HG02884 (cell line): ENCODE results near the gene ZNF230.

ENCODE experiments used
- ATAC-seq: cut with Tn5 transposase; IDR thresholded peaks from one replicate; pipeline ENCODE4 v1.9.1; 2021; ENCODE audit warnings: mild to moderate bottlenecking, moderate library complexity; ENCODE audit not compliant: unreplicated experiment

The ZNF230 gene

DNA sequence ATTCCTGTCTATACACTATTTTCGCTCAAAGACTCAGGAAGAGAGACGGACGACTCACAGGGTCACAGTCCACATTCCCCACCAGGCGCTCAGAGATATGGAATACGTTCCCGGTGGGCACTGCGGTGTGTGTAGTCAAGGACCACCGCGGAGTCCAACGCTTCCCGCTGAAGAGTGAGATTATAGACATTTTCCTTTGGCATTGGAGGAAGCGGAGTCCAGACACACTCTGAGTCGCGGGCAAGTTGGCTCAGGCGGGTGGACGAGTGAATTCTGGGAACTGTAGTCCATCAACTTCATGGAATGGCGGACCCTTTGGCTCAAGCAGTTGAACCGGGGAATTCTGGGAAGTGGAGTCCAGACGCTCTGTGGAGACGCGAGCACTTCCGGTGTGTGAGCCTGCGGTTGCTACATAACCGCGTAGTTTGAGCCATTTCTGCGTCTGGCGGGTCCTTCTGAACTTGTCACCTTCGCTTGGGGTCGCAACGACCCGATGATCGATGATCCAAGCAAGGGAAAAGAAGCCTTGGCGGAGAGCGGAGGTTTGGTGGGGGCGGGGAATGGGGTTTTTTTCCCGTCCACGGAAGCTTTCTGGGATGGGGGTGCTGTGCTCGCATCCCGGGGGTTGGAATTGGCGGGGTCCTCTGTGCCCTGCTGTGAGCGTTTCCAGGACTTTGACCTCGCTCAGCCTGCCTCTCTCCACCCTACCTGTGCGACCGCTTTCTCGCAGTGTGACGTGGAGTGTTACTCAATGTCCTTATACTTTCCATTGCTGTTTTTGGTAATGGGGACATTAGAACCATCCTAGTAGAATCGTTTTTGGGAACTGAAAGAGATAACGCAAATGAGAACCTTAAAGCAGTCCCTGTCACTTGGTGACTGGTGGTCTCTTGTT, at the start of gene ZNF230:
Gene ZNF230 (plus strand): TSS at position 392 of the 895 bp plus-strand sequence. CDS start 4,122 bp downstream, outside the sequence.
- ATAC-seq, result peak; percentile 88

DNA sequence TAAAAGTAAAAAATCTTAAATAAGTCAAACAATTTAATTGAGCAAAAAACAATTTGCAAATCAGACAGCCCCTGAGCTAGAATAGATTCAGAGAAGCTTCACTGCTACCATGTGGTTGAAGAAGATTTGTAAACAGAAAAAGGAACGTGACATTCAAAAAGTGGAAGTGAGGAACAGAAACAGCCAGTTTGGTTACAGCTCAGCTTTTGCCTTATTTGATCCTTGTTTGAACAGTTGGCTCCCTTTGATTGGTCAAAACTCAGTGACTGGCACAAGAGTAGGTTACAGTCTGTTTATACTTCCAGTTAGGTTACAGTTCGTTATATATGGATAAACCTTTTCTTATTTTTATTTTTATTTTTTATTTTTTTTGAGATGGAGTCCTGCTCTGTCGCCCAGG, 45.9 kb upstream of the ZNF230 start:
- no peak for ATAC-seq

DNA sequence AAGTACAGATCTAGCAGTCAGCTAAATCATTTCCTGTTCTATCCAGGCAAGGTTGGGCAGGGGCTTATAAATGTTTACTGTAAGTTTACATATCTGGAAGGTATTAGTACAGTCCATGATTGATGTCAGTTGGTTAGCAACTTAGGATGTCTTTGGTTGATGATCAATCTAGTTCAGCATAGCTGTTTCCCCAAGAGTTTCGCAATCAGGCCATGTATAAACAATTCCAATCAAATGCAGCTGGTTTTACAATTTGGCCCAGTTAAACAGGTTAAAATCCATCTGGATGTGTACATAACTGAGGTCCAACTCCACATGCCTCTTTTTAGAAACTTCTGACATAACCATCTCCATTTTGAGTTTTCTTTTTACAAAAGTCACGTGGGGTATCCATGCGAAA, 44.9 kb upstream of the ZNF230 start:
- ATAC-seq, result no peak

DNA sequence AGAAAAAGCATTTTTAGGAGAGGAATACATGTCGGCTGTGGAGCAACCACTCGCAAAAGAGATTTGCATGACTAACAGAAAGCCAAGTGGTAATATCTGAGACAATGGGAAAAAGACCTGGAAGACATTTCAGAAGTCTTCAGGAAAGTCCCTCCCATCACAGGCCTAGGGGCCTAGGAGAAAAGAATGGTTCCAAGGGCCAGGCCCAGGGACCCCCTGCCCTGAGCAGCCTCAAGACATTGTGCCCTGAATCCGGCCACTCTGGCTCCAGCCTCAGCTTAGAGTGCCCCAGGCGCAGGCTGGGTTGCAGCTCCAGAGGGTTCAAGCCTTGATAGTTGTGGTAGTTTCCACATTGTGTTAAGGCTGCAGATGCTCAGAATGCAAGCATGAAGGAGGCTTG, 42.3 kb upstream of the ZNF230 start:
- ATAC-seq, result no peak

DNA sequence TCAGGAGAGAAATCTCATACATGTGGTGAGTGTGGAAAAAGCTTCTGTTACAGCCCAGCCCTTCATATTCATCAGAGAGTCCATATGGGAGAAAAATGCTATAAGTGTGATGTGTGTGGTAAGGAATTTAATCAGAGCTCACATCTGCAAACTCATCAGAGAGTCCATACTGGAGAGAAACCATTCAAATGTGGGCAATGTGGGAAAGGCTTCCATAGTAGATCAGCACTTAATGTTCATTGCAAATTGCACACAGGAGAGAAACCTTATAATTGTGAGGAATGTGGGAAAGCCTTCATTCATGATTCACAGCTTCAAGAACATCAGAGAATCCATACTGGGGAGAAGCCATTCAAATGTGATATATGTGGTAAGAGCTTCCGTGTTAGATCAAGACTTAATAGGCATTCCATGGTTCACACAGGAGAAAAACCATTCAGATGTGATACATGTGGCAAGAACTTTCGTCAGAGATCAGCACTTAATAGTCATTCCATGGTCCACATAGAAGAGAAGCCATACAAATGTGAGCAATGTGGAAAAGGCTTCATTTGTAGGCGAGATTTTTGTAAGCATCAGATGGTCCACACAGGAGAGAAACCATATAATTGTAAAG, 36.6 kb upstream of the ZNF230 start:
- no peak for ATAC-seq

DNA sequence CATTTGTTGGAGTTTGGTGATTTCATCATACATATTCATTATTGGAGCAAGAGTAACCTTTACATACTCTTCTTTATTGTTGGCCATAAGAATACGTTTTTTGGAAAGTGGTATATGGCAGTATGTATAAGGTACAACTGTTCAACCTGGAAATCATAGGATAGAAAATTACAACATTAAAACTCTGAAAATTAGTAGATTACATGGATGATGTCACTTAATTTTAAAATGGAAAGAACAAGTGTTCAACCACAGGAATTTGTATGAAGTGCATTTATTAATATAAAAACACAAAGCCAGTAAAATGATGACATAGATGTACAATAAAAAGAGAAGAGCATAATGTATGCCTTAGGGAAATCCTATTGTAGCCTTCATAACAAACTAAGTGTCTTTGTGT, 26.0 kb upstream of the ZNF230 start:
- no peak for ATAC-seq

DNA sequence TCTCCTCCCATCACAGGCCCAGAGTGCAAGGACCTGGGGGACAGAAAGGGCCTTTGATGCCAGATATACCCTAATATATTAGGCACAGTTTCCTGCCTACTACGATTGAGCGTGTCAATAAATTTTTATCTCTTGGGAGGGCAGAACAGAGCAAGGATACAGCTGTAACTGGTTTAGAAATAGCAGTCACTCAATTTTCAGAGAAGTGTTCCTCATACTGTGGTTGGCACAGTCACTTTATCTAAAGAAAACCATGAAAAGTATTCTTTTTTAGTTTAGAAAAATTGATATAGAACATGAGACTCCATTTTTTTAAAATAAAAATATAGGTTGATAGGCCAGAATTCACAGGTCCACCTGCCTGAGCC, 19.2 kb upstream of the ZNF230 start:
- no peak for ATAC-seq

DNA sequence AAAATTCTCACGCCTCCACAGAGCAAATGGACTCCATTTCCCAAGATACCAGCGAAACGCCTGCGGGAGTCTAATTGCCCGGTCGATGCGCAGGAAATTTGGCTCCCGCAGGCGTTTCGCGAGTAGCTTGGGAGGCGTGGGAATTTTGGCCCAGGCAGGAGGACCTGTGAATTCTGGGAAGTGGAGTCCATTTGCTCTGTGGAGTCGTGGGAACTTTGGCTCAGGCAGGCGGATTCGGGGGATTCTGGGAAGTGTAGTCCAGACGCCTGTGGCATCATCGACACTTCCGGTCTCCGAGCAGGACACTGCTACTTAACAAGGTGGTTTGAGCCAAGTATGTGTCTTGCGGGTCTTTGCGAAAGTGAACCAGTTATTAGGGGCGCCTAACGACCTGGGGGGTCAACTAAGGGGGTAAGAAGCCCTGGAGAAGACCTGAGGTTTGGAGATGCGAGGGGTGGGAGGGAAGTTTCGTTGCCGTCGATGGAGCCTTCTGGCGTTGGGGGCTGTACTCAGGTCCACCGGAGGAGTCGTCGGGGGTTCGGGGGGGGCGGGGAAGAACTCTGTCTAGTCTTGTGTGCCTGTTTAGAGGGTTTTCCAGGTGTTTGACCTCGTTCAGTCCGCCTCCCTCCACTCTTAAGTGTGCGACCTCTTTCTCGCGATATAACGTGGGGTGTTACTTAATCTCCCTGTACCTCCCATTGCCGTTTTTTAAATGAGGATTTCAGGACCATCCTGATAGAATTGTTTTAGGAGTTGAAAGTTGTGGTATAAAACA, 18.7 kb upstream of the ZNF230 start, which contains the start of gene ZNF155:
Gene ZNF155 (plus strand): TSS at position 277 of the 775 bp plus-strand sequence. CDS start 4,356 bp downstream, outside the sequence.
- ATAC-seq, result peak; percentile 62

DNA sequence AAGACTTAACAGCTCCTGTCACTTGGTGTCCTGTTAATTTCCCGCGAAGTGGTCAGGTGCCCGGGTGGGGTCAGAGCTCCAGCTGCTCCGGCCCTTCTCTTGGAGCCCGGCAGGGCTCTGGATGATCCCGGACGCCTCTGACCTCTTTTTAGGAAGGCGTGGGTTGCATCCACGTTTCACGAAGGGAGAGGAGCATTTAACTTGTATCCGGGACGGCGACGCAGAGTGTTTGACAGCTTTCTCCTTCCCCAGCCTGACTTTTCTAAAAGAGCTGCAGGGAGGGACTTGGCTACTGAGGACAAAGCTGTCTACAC, 18.1 kb upstream of the ZNF230 start:
- ATAC-seq, result no peak

DNA sequence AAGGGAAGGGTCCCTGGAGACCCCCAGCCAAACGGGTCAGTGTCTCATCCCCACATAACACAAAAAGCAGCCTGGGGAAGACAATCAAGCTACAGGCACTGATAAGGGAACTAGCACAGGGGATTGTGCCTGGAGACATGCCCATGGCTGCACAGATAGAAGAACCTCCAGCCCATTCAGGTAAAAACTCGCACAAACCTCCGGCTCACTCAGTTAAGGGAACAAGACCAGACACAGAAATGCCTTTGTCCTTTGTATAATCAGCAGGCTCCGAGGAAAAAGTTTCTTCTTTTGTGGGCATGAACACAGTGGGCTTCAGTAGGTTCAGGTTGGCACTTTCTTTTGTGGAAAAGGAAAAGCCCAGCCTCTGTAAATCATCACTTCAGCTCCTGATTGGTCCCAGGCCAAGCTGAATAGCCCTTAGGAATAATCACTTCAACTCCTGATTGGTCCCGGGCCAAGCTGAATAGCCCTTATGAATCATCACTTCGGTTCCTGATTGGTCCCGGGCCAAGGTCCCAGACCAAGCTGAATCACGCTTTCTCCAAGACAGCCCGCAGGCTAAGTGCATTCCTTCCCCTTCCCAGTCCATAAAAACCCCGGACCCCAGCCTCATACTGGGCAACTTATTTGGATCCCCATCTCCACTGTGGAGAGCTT, 5.0 kb upstream of the ZNF230 start:
- ATAC-seq, result no peak

DNA sequence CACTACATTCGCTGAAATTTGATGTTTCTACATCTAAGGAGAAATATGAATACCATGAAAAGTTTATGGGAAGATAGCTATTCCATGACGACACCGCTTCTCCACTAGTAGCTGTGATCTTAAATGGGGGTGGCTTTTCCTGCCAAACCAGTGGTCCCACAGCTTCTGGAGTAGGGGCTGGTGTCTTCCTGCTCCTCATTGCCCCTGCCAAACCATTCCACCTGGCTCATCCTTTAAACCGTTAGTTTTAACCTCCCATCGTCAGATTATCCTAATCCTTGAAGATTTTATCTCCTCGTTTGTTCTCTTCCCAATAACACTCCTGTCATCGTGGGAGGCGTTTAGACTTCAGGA, 568 bp upstream of the ZNF230 start:
- no peak for ATAC-seq

DNA sequence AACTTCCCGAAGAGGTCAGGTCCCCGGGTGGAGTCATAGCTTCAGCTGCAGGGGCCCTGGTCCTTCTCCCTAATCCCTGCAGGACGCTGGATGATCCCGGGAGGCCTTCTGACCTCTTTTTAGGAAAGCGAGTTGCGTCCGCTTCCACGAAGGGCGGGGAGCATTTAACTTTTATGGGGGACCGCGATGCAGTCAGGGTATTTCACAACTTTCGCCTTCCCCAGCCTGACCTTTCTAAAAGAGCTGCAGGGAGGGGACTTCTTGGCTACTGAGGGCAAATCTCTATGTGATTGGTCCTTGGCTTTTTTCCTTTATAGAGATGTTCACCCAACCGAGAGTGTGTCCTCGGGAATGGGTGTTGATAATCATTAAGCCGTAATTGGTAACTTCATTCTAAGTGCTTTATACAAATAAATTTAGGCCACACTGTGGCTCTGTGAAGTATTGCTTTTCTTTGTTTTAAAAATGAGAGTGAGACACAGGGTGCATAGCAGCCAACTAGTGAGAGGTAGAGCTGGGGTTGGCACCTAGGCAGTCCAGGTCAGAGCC, 778 bp downstream of the ZNF230 start:
- ATAC-seq, result no peak

DNA sequence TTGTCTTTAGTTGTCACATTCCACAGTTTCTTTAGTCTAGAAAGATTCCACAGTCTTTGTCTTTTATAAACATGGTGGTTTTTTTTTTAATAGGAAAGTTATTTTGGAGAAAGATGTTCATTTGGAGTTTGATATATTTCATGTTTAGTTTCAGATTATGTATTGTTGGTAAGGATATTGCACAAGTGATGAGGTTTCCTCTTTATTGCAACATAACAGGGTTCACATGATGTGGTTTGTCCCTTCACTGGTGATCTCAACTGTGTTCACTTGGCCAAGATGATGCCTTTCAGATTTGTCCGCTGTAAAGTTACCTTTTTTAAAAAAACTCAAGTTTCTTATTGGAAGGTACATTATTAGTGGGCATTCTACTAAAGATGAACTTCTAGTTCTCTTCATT, 3.2 kb downstream of the ZNF230 start:
- no peak for ATAC-seq

DNA sequence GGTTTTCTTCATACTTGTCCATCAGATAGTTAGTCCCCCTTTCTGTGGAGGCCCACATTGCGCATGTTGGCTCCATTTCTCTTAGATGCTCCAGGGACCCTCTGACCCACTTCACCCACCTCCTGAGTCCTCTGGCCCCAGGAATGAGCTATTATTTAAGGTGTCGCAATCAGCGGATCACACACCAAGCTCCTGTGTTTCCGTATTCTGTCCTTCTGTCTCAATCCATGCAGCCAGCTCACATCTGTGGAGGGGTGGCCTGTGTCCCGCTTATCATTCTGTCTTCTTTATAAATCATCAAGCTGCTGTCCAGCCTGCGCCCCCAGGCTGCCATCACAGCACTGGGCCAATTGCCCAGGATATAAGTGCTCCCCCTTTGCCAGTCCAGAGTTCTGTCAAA, 4.7 kb downstream of the ZNF230 start:
- no peak for ATAC-seq

DNA sequence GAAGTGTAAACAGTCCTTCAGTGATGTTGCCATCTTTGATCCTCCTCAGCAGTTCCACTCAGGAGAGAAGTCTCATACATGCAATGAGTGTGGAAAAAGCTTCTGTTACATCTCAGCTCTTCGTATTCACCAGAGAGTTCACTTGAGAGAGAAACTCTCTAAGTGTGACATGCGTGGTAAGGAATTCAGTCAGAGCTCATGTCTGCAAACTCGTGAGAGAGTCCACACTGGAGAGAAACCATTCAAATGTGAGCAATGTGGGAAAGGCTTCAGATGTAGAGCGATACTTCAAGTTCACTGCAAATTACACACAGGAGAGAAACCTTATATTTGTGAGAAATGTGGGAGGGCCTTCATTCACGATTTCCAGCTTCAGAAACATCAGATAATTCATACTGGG, 7.7 kb downstream of the ZNF230 start:
- ATAC-seq, result no peak

DNA sequence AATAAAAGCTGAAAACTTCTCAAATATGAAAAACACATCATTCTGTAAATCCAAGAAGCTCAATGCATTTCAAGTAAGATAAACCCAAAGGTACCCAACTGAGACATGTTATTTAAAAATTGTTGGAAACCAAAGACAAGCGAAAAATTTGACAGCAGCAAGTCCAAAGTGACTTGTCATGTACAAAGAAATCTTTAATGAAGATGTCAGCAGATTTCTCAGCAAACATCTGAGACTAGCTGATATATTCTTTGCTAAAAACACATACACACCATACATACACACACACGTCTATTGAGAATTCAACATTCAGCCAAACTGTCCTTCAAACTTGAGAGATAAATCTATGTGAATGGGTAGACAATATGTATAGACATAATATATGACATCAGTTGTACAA, 16.7 kb downstream of the ZNF230 start:
- ATAC-seq, result no peak

DNA sequence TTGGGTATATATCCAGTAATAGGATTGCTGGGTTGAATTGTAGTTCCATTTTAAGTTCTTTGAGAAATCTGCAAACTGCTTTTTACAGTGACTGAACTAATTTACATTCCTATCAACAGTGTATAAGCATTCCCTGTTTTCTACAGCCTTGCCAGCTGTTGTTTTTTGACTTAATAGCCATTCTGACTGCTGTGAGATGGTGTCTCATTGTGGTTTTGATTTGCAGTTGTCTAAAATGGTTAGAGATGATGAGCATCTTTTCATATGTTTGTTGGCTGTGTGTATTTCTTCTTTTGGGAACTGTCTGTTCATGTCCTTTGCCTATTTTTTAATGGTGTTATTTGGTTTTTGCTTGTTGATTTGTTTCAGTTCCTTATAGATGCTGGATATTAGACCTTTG, 18.5 kb downstream of the ZNF230 start:
- no peak for ATAC-seq

DNA sequence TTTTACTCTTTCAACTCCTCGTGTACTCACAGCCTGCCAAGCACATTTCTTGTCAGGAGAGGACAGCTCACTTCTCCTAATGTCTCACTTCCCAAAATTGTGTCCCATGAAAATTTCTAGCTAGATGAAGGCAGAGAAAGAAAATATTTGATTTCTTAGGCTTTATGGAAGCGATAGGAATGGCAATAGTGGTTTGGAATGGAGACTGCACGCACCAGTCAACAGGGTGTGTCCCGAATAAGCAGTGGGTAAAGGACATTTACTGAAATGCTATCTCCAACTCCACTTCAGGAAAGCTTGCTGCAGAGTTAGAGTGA, 22.1 kb downstream of the ZNF230 start:
- ATAC-seq, result no peak

DNA sequence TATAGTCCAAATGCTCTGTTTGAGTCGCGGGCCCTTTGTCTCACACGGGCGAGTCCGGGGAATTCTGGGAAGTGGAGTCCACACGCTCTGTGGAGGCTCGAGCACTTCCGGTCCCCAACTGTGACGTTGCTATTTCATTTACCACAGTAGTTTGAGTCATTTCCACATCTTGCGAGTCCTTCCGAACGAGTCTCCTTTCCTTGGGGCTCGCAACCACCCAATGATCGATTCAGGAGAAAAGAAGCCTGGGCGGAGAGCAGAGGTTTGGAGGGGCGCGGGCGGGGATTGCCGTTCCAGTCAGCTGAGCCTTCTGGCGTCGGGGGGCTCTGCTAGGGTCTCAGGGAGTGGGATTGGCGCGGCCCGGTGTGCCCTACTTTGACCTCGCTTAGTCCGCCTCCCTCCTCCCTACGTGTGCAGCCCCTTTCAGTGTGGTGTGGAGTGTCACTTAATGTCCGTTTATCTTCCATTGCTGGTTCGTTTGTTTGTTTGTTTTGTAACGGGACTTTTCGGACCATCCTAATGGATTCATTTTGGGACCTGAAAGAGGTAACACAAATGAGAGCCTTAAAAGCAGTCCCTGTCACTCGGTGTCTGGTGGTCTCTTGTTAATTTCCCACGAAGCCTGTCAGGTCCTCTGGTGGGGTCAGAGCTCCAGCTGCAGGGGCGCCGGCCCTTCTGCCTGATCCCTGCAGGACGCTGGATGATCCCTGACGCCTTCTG, 22.6 kb downstream of the ZNF230 start, which contains the start of gene ZNF222:
Gene ZNF222 (plus strand): TSS at position 163 of the 720 bp plus-strand sequence. CDS start 58 bp downstream, at position 221.
- peak; percentile 88 for ATAC-seq

DNA sequence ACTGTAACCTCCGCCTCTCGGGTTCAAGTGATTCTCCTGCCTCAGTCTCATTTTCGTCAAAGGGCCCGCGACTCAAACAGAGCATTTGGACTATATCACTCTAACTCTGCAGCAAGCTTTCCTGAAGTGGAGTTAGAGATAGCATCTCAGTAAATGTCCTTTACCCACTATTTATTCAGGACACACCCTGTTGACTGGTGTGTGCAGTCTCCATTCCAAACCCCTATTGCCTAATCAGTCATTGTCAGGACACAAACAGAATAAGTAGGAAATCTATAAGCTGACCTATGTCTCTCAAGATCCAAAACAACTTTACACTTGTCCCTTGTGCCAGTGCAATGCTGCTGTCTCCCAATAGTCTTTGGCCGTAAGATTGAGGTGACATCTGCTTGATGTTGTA, 23.9 kb downstream of the ZNF230 start:
- ATAC-seq, result no peak
